H9 (cell line): Measurements from ENCODE around the gene TRIM65. TPM values are rescaled to one million over a fixed set of nuclear protein-coding genes. Genes with fewer than 3 reads are reported as not detected.

Source experiments
- DNase-seq: peaks from one replicate; pipeline ENCODE4 v3.0.0-alpha.2; 2017
- H2AFZ ChIP-seq: one replicate; pipeline ENCODE4 v1.6.1; 2013; ENCODE audit warnings: mild to moderate bottlenecking, low read length, control low read depth, moderate library complexity
- H2AK5ac ChIP-seq: 2 replicates; pipeline ENCODE4 v1.6.1; 2013; ENCODE audit warnings: low read length, control low read depth, mixed read lengths; ENCODE audit not compliant: insufficient read length
- H2BK120ac ChIP-seq: one replicate; pipeline ENCODE4 v1.6.1; 2013; ENCODE audit warnings: low read depth, mild to moderate bottlenecking, low read length, control low read depth, inconsistent platforms; ENCODE audit not compliant: poor library complexity, severe bottlenecking
- H2BK12ac ChIP-seq: 2 replicates; pipeline ENCODE4 v1.6.1; 2013; ENCODE audit warnings: low read length, control low read depth, mixed read lengths, low read depth; ENCODE audit not compliant: insufficient read length
- H2BK15ac ChIP-seq: 2 replicates; pipeline ENCODE4 v1.6.1; 2013; ENCODE audit warnings: low read depth, low read length, control low read depth
- H2BK20ac ChIP-seq: one replicate; pipeline ENCODE4 v1.6.1; 2013; ENCODE audit warnings: low read depth, mild to moderate bottlenecking, low read length, control low read depth, inconsistent platforms; ENCODE audit not compliant: poor library complexity, severe bottlenecking
- H2BK5ac ChIP-seq: 2 replicates; pipeline ENCODE4 v1.6.1; 2013; ENCODE audit warnings: low read length, control low read depth, mixed read lengths; ENCODE audit not compliant: insufficient read length
- H3K14ac ChIP-seq: 2 replicates; pipeline ENCODE4 v1.6.1; 2013; ENCODE audit warnings: low read length, control low read depth; ENCODE audit not compliant: insufficient read depth
- H3K18ac ChIP-seq: 2 replicates; pipeline ENCODE4 v1.6.1; 2013; ENCODE audit warnings: low read depth, mild to moderate bottlenecking, mixed read lengths, low read length, control low read depth; ENCODE audit not compliant: insufficient read length
- H3K23ac ChIP-seq: 2 replicates; pipeline ENCODE4 v1.6.1; 2013; ENCODE audit warnings: low read length, control low read depth, mixed read lengths, low read depth; ENCODE audit not compliant: insufficient read length
- H3K23me2 ChIP-seq: 2 replicates; pipeline ENCODE4 v1.6.1; 2013; ENCODE audit warnings: low read depth, mild to moderate bottlenecking, mixed read lengths, low read length, control low read depth; ENCODE audit not compliant: insufficient read length, poor library complexity, severe bottlenecking
- H3K27ac ChIP-seq: 2 replicates; pipeline ENCODE4 v1.5.1; 2013; ENCODE audit warnings: low read length, control low read depth, mixed read lengths, low read depth; ENCODE audit not compliant: insufficient read length
- H3K27me3 ChIP-seq: 2 replicates; pipeline ENCODE4 v1.6.1; 2013; ENCODE audit warnings: low read length, control low read depth, inconsistent platforms; ENCODE audit not compliant: insufficient read depth
- H3K4ac ChIP-seq: 2 replicates; pipeline ENCODE4 v1.6.1; 2013; ENCODE audit warnings: low read depth, mild to moderate bottlenecking, control low read depth, inconsistent platforms, low read length, moderate library complexity
- H3K4me1 ChIP-seq: 2 replicates; pipeline ENCODE4 v1.6.1; 2013; ENCODE audit warnings: low read length, control low read depth, inconsistent platforms; ENCODE audit not compliant: insufficient read depth
- H3K4me2 ChIP-seq: 2 replicates; pipeline ENCODE4 v1.6.1; 2013; ENCODE audit warnings: low read length, control low read depth, mixed read lengths; ENCODE audit not compliant: insufficient read length, insufficient read depth
- H3K56ac ChIP-seq: 2 replicates; pipeline ENCODE4 v1.6.1; 2013; ENCODE audit warnings: low read depth, mild to moderate bottlenecking, mixed read lengths, low read length, control low read depth; ENCODE audit not compliant: insufficient read length
- H3K79me1 ChIP-seq: 2 replicates; pipeline ENCODE4 v1.6.1; 2013; ENCODE audit warnings: low read depth, mild to moderate bottlenecking, moderate library complexity, low read length, control low read depth, inconsistent platforms; ENCODE audit not compliant: insufficient read depth, poor library complexity, severe bottlenecking
- H3K79me2 ChIP-seq: 2 replicates; pipeline ENCODE4 v1.6.1; 2013; ENCODE audit warnings: low read length, control low read depth, inconsistent platforms; ENCODE audit not compliant: insufficient read depth
- H3K9ac ChIP-seq: 2 replicates; pipeline ENCODE4 v1.6.1; 2013; ENCODE audit warnings: low read length, control low read depth, mixed read lengths; ENCODE audit not compliant: insufficient read length; ENCODE audit errors: extremely low read depth
- H3K9me3 ChIP-seq: one replicate; pipeline ENCODE4 v1.6.1; 2013; ENCODE audit warnings: low read depth, low read length, inconsistent platforms; ENCODE audit not compliant: control insufficient read depth
- H3T11ph ChIP-seq: one replicate; pipeline ENCODE4 v1.6.1; 2013; ENCODE audit warnings: mild to moderate bottlenecking, low read length, control low read depth, inconsistent platforms
- H4K20me1 ChIP-seq: one replicate; pipeline ENCODE4 v1.6.1; 2013; ENCODE audit not compliant: control insufficient read depth, insufficient read length, insufficient read depth
- H4K5ac ChIP-seq: 2 replicates; pipeline ENCODE4 v1.6.1; 2013; ENCODE audit warnings: low read depth, mild to moderate bottlenecking, mixed read lengths, low read length, control low read depth; ENCODE audit not compliant: insufficient read length
- H4K8ac ChIP-seq: replicated peaks from 2 replicates; pipeline ENCODE4 v1.6.1; 2013; ENCODE audit warnings: low read length, control low read depth, mixed read lengths, low read depth; ENCODE audit not compliant: insufficient read length
- H4K91ac ChIP-seq: 2 replicates; pipeline ENCODE4 v1.6.1; 2013; ENCODE audit warnings: low read depth, mild to moderate bottlenecking, moderate library complexity, mixed read lengths, low read length, control low read depth; ENCODE audit not compliant: insufficient read length
- H3K27ac Mint-ChIP-seq, 3 experiments: 2 replicates in 2 of 3; 3 replicates in 1 of 3; pipeline ENCODE4 v1.8.0; 2020 to 2021; ENCODE audit warnings: mixed read lengths in 3 of 3, mild to moderate bottlenecking in 1 of 3, moderate library complexity in 1 of 3
- H3K27me3 Mint-ChIP-seq: 2 replicates; pipeline ENCODE4 v1.8.0; 2021; ENCODE audit warnings: low read depth, mild to moderate bottlenecking, moderate library complexity, mixed read lengths
- H3K36me3 Mint-ChIP-seq, 3 experiments: 2 replicates in 2 of 3; 3 replicates in 1 of 3; pipeline ENCODE4 v1.8.0; 2020 to 2021; ENCODE audit warnings: low read depth in 3 of 3, mixed read lengths in 3 of 3; ENCODE audit not compliant: insufficient read depth in 1 of 3
- H3K4me1 Mint-ChIP-seq, 2 experiments: 2 replicates each; pipeline ENCODE4 v1.8.0; 2020; ENCODE audit warnings: mixed read lengths in 2 of 2
- H3K4me3 Mint-ChIP-seq, 2 experiments: 2 replicates in 1 of 2; 3 replicates in 1 of 2; pipeline ENCODE4 v1.8.0; 2020 to 2021; ENCODE audit warnings: mild to moderate bottlenecking in 2 of 2, mixed read lengths in 2 of 2, moderate library complexity in 1 of 2
- H3K9me3 Mint-ChIP-seq, 2 experiments: 2 replicates in 1 of 2; 3 replicates in 1 of 2; pipeline ENCODE4 v1.8.0; 2020; ENCODE audit warnings: mild to moderate bottlenecking in 2 of 2, mixed read lengths in 2 of 2, moderate library complexity in 1 of 2
- WGBS: extraction: QIAGEN DNeasy Blood & Tissue Kit; methylation state at CpG from one replicate; pipeline ENCODE4 v1.1.7; 2013; ENCODE audit warnings: missing lambda C conversion rate, low lambda C conversion rate, mixed read lengths; ENCODE audit not compliant: insufficient read length; ENCODE audit errors: extremely low coverage; 5-methylcytosine and 5-hydroxymethylcytosine counted together
- total RNA-seq: library from RNA; stranded (reverse); gene quantifications from 2 replicates; pipeline ENCODE4 v1.2.1, GENCODE V29; 2021
- TF ChIP-seq, protein P1 (sequence below): fragments of 200-600 bp; sonication (generic); conservative IDR thresholded peaks from 3 replicates; pipeline ENCODE4 v1.8.0; 2021; ENCODE audit warnings: antibody characterized with exemption, mild to moderate bottlenecking

Gene TRIM65
- total RNA-seq, 1 experiment from 2014 or later = 34.1 TPM

DNA sequence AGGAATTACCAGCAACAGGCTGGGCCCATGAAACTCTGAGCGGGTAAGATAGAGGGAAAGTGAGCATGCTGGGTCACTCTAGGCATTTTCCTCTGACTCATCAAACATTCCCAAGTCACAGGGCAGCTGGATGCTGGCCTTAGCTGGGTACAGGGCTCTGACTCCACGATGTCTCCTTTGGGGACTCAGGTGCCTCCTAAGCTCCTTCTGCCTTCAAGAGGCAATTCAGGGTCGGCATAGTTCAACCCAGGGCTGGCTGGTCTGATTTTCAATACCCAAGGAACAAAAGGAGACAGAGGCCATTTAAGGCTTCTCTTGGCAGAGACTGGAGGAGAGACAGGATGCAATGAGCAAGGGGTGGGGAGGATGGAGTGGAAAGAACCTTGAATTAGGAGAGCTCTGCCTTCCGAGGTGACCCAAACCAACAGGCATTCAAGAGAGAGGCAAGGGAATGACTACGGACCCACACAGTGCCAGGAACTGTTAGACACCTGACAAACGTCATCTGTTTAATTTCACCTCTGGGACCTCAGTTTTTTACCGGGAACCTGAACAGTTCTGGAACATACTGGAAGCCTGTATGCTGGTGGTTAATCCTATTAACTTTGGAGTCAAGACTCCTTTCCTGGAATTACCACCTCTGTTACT lies 42.5 kb downstream of the TRIM65 start:
- peak; percentile 44 for DNase-seq
- no peak overlapping the region for H2BK15ac ChIP-seq
- no peak overlapping the region for H3K14ac ChIP-seq
- no peak overlapping the region for H4K8ac ChIP-seq
- H3K27ac Mint-ChIP-seq = no peak overlapping the region; a peak in 5 of 7 replicates
- H3K23ac ChIP-seq = no peak overlapping the region
- no peak overlapping the region for H3K4me3 Mint-ChIP-seq
- H3K4me2 ChIP-seq = peak overlapping the region; percentile 90
- TF ChIP-seq, protein P1, sequence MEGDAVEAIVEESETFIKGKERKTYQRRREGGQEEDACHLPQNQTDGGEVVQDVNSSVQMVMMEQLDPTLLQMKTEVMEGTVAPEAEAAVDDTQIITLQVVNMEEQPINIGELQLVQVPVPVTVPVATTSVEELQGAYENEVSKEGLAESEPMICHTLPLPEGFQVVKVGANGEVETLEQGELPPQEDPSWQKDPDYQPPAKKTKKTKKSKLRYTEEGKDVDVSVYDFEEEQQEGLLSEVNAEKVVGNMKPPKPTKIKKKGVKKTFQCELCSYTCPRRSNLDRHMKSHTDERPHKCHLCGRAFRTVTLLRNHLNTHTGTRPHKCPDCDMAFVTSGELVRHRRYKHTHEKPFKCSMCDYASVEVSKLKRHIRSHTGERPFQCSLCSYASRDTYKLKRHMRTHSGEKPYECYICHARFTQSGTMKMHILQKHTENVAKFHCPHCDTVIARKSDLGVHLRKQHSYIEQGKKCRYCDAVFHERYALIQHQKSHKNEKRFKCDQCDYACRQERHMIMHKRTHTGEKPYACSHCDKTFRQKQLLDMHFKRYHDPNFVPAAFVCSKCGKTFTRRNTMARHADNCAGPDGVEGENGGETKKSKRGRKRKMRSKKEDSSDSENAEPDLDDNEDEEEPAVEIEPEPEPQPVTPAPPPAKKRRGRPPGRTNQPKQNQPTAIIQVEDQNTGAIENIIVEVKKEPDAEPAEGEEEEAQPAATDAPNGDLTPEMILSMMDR = no peak
- H3K27me3 ChIP-seq = no peaks in the 10 kb centered on the region
- H3K79me1 ChIP-seq = peaks cover 4% of the 10 kb centered on the region
- H3K18ac ChIP-seq = no peak overlapping the region
- H2BK20ac ChIP-seq = no peak overlapping the region
- H3K79me2 ChIP-seq = peaks cover 5% of the 10 kb centered on the region; the same call in 1 of the 2 replicates
- H4K91ac ChIP-seq = no peak overlapping the region
- no peak overlapping the region for H3K4ac ChIP-seq
- no peak overlapping the region for H3K56ac ChIP-seq
- no peak overlapping the region for H4K5ac ChIP-seq
- H3K9me3 Mint-ChIP-seq = no peaks in the 10 kb centered on the region
- no peak overlapping the region for H2AK5ac ChIP-seq
- no peak overlapping the region for H3T11ph ChIP-seq
- no peak overlapping the region for H2BK5ac ChIP-seq
- H3K9ac ChIP-seq = peak overlapping the region; percentile 58
- no peak overlapping the region for H2AFZ ChIP-seq
- WGBS = no CpG with 5 or more reads among the region's 7 CpGs
- H2BK12ac ChIP-seq = no peak overlapping the region
- H3K9me3 ChIP-seq = no peaks in the 10 kb centered on the region
- H3K36me3 Mint-ChIP-seq = peaks cover 9 to 22% (median 22%) of the 10 kb centered on the region in 3 experiments; a peak in 6 of 7 replicates
- peaks cover 2% of the 10 kb centered on the region for H3K23me2 ChIP-seq
- H3K27me3 Mint-ChIP-seq = no peaks in the 10 kb centered on the region
- peaks cover 7 to 13% of the 10 kb centered on the region in 2 experiments for H3K4me1 Mint-ChIP-seq
- no peak overlapping the region for H3K27ac ChIP-seq
- peaks cover 5% of the 10 kb centered on the region for H3K4me1 ChIP-seq
- no peak overlapping the region for H2BK120ac ChIP-seq
- H4K20me1 ChIP-seq = no peaks in the 10 kb centered on the region
